Limb (tissue), 2 donors: ENCODE results near the gene SH3RF3.

Experiments used
- DNase-seq, 2 donors: peaks; one replicate each; pipeline ENCODE4 v3.0.0-alpha.2; 2016; ENCODE audit errors: extremely low spot score in 2 of 2

The SH3RF3 gene

GRCh38 chr2:109466674-109467575 is 337.9 kb downstream of the SH3RF3 start:
- DNase-seq = peak in 1 of 2 donors; percentile 28

GRCh38 chr2:109467701-109468100 is 338.7 kb downstream of the SH3RF3 start:
- DNase-seq = peak in 1 of 2 donors; percentile 34

GRCh38 chr2:109468893-109469292 is 339.9 kb downstream of the SH3RF3 start:
- DNase-seq = no peak

GRCh38 chr2:109471658-109472057 is 342.7 kb downstream of the SH3RF3 start:
- DNase-seq = no peak

GRCh38 chr2:109472331-109472959 is 343.4 kb downstream of the SH3RF3 start:
- no peak for DNase-seq

GRCh38 chr2:109472974-109473373 is 344.0 kb downstream of the SH3RF3 start:
- DNase-seq = no peak

GRCh38 chr2:109473616-109474318 is 344.8 kb downstream of the SH3RF3 start:
- DNase-seq = no peak

- no peak for DNase-seq
These were observed 345.4 kb downstream of the SH3RF3 start for GRCh38 chr2:109474319-109474825.

GRCh38 chr2:109475531-109476210 is 346.7 kb downstream of the SH3RF3 start:
- no peak for DNase-seq

GRCh38 chr2:109476641-109477441 is 347.8 kb downstream of the SH3RF3 start:
- DNase-seq = no peak

- DNase-seq = no peak
These were observed 350.0 kb downstream of the SH3RF3 start for GRCh38 chr2:109478906-109479493.

GRCh38 chr2:109479804-109480203 is 350.8 kb downstream of the SH3RF3 start:
- DNase-seq = no peak

- no peak for DNase-seq
These were observed 351.6 kb downstream of the SH3RF3 start for GRCh38 chr2:109480486-109481195.

GRCh38 chr2:109481196-109481555 is 352.2 kb downstream of the SH3RF3 start:
- DNase-seq = no peak

- DNase-seq = no peak
These were observed 352.6 kb downstream of the SH3RF3 start for GRCh38 chr2:109481599-109481998.

GRCh38 chr2:109482361-109482861 is 353.4 kb downstream of the SH3RF3 start:
- peak in 1 of 2 donors; percentile 30 for DNase-seq

- DNase-seq = no peak
These were observed 357.9 kb downstream of the SH3RF3 start for GRCh38 chr2:109486711-109487535.

- DNase-seq = no peak
These were observed 358.5 kb downstream of the SH3RF3 start for GRCh38 chr2:109487536-109487869.
